ENCODE data around the gene PDE4A. TPM values are rescaled to one million over a fixed set of nuclear protein-coding genes. Genes with fewer than 3 reads are reported as not detected.

Gene PDE4A
- total RNA-seq, 1 donor from 2014 or later, result 11.0 TPM

DNA sequence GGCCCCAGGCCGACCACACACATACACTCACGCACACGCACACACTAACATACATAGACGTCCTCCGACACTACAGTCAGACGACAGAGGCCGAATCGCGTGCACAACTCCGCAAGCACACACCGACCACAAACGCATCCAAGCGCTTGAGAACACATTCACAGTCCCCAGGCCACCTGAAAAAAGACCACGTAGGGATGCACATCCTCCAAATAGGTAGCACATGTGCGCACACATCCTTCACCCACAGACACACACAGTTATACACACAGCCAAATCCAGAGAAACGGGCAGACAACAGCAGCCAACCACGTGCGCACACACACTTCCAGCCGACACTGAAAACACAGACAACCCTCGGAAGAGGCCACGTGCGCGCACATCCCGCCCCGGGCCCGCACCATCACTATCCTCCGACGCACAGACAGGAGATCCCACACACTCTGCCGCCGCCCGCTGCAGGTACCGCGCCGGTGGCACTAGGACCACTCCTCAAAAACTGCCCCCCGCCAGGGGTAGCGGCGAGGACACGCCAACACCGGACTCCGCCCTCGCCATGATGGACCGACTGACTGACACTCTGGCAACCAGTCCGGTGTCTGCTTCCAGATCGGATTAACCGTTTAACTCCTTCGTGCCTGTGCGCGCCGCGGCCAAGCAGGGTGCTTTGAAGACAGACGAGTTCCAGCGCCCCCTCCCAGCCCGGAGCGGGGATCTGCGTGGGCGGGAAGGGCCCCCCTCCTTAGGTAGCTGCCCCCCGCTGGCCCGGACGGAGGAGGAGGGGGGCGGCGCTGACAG lies 493 bp upstream of the PDE4A start:
- ATAC-seq (no peak), DNase-seq (ENCODE audit: low spot score) (no peak)
- intact Hi-C loops (cut with DNase I), result loop anchor here (10.0 kb wide), 1 partner anchor 145 kb away; the partner anchor contains the start of genes CDKN2D and KRI1

DNA sequence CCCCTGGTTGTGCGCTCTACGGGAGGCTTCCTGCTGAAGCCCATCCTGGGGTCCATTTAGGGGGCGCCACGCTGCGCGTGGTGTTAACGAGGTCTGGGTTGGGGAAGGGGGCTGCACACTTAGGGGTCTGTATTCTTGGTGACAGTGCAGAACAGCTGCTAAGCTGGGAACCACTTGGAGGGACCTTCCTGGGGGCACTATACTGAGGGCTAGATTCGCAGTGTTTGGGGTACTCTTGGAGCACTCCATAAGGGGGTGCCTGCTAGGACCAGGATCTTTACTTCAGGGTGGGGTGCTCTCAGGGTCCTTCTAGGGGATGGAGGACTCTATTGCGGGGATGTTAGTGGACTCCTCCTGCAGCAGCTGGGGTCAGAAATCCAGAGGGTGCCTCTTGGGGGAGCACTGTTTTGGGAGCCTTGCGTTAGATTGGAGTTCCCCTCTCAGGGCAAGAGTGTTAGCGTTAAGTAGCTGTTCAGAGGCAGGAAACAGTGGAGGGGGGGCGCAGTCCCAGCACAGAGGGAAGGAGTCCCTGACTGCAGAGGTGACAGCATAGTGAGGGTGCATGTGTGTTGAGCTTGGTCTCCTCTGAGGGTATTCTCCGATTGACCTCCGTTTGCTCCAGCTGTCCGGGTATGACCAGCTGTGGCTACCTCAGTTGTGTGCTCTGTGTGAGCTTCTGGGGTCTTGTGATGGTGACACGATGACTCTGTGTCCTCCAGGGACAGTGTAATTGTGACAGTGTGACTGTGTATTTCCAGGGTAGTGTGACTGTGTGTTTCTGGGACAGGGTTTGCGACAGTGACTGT lies 1.1 kb downstream of the PDE4A start:
- intact Hi-C loops (cut with DNase I), result no loop called here
- DNase-seq (ENCODE audit: low spot score) (no peak), ATAC-seq (no peak)

DNA sequence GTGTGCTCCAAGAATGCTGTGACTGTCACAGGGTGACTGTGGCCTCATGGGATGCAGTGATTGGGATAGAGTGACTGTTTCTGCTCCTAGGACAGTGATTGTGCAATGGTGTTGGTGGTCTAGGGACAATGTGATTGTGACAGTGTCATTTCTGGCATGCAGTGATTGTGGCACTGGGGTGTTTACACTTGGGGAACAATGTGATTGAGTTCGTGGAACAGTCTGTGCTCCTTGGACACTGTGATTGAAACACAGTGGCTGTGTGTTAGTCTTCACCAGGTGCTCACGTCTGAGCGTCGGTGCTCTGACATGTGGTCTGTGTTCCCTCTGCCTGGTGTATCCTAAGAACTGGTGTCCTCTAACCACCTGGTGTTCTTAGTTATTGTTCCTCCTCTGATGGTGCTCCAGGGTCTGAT lies 1.7 kb downstream of the PDE4A start:
- ATAC-seq, result no peak

DNA sequence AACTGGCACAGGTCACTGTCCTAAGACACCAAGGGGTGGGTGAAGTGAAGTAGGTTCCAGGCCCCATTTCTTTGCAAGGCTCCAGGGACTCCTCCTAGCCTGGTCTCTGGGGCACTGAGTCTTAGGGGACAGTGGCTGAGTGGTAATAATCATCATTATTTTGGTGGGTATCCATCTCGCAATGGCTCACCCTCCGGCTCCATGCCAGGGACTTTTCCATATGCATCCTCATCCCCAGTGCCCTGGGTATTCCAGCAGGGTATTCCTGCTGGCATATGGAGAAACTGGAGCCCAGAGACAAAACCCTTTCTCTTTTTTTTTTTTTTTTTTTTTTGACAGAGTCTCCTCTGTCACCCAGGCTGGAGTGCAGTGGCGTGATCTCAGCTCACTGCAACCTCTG lies 2.5 kb downstream of the PDE4A start:
- intact Hi-C loops (cut with DNase I), result no loop called here
- ATAC-seq (no peak), DNase-seq (ENCODE audit: low spot score) (no peak)

More for the DNA sequence above, 1.7 kb downstream of the PDE4A start:
- intact Hi-C loops (cut with DNase I), result no loop called here
- DNase-seq (ENCODE audit: low spot score), result no peak

- peak; percentile 89 for DNase-seq (ENCODE audit: low spot score)
- intact Hi-C loops (cut with DNase I), result no loop called here
- ATAC-seq, result peak; percentile 90
Observed at GRCh38 chr19:10424011-10424637, 3.8 kb downstream of the PDE4A start.

DNA sequence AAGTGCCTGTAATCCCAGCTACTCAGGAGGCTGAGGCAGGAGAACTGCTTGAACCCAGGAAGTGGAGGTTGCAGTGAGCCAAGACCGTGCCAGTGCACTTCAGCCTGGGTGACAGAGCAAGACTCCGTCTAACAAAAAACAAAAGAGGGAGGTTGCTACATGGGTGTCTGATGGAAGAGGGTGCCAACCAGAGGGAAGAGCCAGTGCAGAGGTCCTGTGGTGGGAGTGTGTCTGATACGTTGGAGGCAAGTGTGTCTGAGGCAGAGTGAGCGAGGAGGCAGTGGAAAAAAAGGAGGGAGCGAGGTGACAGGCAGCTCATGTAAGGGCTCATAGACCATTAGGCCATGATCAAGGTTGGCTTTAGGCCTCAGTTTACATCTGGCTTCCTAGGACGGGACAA lies 6.8 kb downstream of the PDE4A start:
- DNase-seq (ENCODE audit: low spot score), result no peak
- no peak for ATAC-seq
- intact Hi-C loops (cut with DNase I), result no loop called here

GRCh38 chr19:10428996-10429381 lies 8.7 kb downstream of the PDE4A start:
- intact Hi-C loops (cut with DNase I), result no loop called here
- ATAC-seq (no peak), DNase-seq (ENCODE audit: low spot score) (no peak)

- intact Hi-C loops (cut with DNase I), result no loop called here
- DNase-seq (ENCODE audit: low spot score) (no peak), ATAC-seq (peak; percentile 79)
Observed at GRCh38 chr19:10430505-10431253, 10.3 kb downstream of the PDE4A start.

GRCh38 chr19:10431254-10431942 lies 11.1 kb downstream of the PDE4A start:
- intact Hi-C loops (cut with DNase I), result no loop called here
- DNase-seq (ENCODE audit: low spot score) (no peak), ATAC-seq (peak; percentile 23)

DNA sequence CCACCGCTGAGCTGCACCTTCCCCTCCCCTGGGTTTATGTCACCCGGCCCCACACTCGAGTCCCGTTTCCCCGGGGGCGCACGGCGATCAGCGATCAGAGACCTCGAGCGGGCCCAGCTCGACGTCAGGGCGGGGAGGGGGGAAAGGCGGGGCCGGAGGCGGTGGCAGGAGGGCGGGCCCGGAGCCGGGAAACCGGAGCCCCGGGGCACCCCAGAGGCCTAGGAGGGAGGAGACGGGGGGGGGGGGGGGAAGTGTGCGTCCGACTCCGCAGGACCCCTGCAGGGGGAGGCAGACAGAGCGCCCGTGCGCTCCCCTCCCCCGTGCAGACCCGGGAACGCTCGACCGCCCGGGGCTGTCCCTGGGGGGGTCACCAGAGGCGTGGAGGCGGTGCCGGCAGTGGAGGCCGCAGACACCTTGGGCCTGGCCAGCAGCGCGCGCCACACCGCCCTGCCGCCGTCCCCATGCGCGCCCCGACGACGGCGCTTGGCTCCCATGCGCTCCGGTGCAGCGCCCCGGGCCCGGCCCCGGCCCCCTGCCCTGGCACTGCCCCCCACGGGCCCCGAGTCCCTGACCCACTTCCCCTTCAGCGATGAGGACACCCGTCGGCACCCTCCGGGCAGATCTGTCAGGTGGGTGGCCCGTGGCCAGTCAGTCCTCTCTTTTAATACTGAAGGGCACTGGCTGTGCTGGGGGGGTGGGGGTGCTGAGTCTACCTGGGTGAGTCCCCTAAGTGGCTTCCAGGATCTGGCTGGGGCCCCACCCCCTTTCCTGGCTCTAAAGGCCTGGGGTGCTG lies 11.8 kb downstream of the PDE4A start:
- intact Hi-C loops (cut with DNase I), result no loop called here
- peak; percentile 80 for ATAC-seq
- peak; percentile 84 for DNase-seq (ENCODE audit: low spot score)

GRCh38 chr19:10432736-10433130 lies 12.4 kb downstream of the PDE4A start:
- intact Hi-C loops (cut with DNase I), result no loop called here
- DNase-seq (ENCODE audit: low spot score) (no peak), ATAC-seq (no peak)

DNA sequence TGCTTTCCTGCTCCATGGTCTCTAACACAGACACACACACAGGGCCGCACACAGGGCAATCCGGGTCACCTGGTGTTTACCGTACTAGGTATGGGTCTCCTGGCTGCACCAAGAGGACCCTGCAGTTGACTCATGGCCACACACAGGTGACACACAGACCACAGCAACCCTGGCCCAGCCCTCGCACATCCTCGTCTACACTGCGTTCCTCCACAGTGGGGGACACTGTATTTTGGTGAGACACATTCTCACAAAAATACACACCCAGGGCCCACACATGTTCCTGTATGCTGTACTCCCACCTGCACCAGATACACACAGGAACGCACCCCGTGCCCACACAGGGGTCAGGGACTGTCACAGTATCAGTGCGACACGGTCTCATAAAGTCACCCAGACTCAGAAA lies 12.8 kb downstream of the PDE4A start:
- DNase-seq (ENCODE audit: low spot score) (no peak), ATAC-seq (no peak)
- intact Hi-C loops (cut with DNase I), result no loop called here

DNA sequence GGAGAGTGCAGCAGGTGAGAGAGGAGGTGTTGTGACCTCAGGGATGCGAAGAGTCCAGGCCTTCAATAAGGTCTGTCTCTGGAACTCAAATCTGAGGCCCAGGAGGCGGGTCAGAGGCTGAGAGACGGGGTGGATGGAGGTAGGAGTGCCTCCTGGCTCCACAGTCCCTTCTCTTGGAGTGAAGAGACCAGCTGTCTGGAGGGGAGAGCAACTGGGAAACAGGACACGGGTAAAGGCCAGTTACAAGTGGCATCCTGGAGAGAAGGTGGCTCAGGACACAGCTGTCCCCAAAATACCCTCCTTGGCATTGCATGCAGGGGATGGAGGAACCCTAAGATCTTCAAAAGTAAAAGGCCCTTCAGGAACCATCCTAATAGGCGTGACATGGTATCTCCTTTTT lies 19.2 kb downstream of the PDE4A start:
- DNase-seq (ENCODE audit: low spot score), result no peak
- ATAC-seq, result no peak
- intact Hi-C loops (cut with DNase I), result no loop called here

GRCh38 chr19:10442698-10443097 lies 22.4 kb downstream of the PDE4A start:
- ATAC-seq, result no peak
- intact Hi-C loops (cut with DNase I), result no loop called here
- no peak for DNase-seq (ENCODE audit: low spot score)

DNA sequence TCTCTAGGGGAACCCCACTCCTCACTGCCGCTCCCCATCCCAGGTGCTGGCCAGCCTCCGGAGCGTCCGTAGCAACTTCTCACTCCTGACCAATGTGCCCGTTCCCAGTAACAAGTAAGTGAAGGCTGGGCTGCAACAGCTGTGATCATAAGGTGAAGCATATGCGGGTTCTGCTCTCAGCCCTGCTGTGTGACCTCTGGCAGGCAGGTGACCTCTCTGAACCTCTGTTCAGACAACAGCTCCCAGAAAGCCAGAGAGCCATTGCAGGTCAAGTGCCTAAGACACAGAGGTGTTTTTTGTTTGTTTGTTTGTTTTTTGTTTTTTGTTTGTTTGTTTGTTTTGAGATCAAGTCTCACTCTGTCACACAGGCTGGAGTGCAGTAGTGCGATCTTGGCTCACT lies 28.7 kb downstream of the PDE4A start:
- intact Hi-C loops (cut with DNase I), result no loop called here
- DNase-seq (ENCODE audit: low spot score) (no peak), ATAC-seq (no peak)

GRCh38 chr19:10450191-10450852 lies 30.0 kb downstream of the PDE4A start:
- no peak for ATAC-seq
- DNase-seq (ENCODE audit: low spot score), result no peak
- intact Hi-C loops (cut with DNase I), result no loop called here

DNA sequence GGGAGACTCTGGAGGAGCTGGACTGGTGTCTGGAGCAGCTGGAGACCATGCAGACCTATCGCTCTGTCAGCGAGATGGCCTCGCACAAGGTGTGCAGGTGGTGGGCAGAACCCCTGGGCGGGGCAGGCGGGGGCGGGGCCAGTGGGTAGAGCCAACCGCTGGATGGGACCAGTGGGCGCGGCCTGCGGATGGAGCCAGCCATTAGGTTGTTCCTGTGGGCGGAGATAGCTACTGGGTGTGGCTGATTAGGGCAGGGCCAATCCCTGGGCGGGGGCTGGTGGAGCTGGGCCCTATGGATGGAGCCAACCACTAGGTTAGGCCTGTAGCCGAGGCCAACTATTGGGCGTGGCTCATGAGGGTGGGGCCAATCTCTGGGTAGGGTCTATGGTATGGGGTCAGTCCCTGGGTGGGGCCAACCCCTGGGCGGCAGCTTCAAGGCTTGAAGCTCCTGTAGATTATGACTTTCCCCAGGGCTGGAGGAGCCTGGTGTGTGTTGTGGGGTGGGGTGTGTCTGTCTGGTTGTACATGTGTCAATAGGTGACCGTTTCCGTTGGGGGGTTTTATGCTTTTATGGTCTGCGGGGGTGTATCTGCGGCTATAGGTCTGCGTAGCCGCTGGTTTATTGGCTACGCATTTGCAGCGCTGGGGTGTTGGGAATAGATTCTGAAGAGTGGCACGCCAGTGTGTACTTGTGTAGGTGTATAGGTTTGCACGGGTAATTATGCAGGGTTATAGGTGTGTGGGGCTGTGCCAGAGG lies 30.7 kb downstream of the PDE4A start:
- no peak for DNase-seq (ENCODE audit: low spot score)
- intact Hi-C loops (cut with DNase I), result no loop called here
- ATAC-seq, result no peak
